B cell (primary cell): Measurements from ENCODE around the gene ZNF784. TPM values are rescaled to one million over a fixed set of nuclear protein-coding genes. Genes with fewer than 3 reads are reported as not detected.

ENCODE experiments used
- ATAC-seq: fragments of 200-7000 bp; cut with Tn5 transposase; one replicate; pipeline ENCODE4 v1.10.0; 2021; ENCODE audit warnings: low read depth, mild to moderate bottlenecking, moderate number of reproducible peaks, moderate library complexity
- CTCF ChIA-PET: fragments of 350-600 bp; sonication (Branson Sonifier 250); formaldehyde crosslinking; loops from one replicate; lab custom pipeline; 2021; ENCODE audit warnings: antibody characterized with exemption, inconsistent platforms; lab: Charles Lee
- POLR2A ChIA-PET: fragments of 350-600 bp; sonication (Branson Sonifier 250); formaldehyde crosslinking; loops from one replicate; lab custom pipeline; 2021; ENCODE audit warnings: antibody characterized with exemption; lab: Charles Lee
- DNase-seq: peaks from one replicate; pipeline ENCODE4 v3.0.0; 2013
- H2AFZ ChIP-seq: 2 replicates; pipeline ENCODE4 v1.6.1; 2012; ENCODE audit warnings: mild to moderate bottlenecking, low read depth, low read length; ENCODE audit not compliant: insufficient read depth, poor library complexity, severe bottlenecking
- H3K27ac ChIP-seq, 2 donors: 1 replicate in 1 of 2; 2 replicates in 1 of 2; pipeline ENCODE4 v1.5.1; 2012 to 2013; ENCODE audit warnings: low read length in 2 of 2, mild to moderate bottlenecking in 2 of 2, moderate library complexity in 1 of 2
- H3K27me3 ChIP-seq, 4 experiments: fragments of 200-600 bp in 1 of 4; sonication (generic) in 1 of 4; replicated peaks in 1 of 4; 1 replicate in 2 of 4; 2 replicates in 2 of 4; pipeline versions ENCODE4 v1.6.1 to v1.7.0; 2013 to 2016; ENCODE audit warnings: low read length in 3 of 4, mild to moderate bottlenecking in 2 of 4, mixed read lengths in 1 of 4, moderate library complexity in 1 of 4; ENCODE audit not compliant: insufficient read depth in 4 of 4, control insufficient read depth in 3 of 4; ENCODE audit errors: control extremely low read depth in 1 of 4
- H3K36me3 ChIP-seq, 2 experiments: replicated peaks in 1 of 2; 1 replicate in 1 of 2; 2 replicates in 1 of 2; pipeline versions ENCODE4 v1.6.1 to v1.7.1; 2013; ENCODE audit warnings: low read length in 1 of 2; ENCODE audit not compliant: insufficient read depth in 2 of 2, control insufficient read depth in 1 of 2; ENCODE audit errors: control extremely low read depth in 1 of 2, extremely low read depth in 1 of 2
- H3K4me1 ChIP-seq, 2 donors: fragments of 200-600 bp in 1 of 2; sonication (generic) in 1 of 2; 1 replicate in 1 of 2; 2 replicates in 1 of 2; pipeline versions ENCODE4 v1.5.1 to v1.6.1; 2013 to 2017; ENCODE audit warnings: low read length in 2 of 2; ENCODE audit not compliant: control insufficient read depth in 2 of 2, insufficient read depth in 2 of 2
- H3K4me2 ChIP-seq: replicated peaks from 2 replicates; pipeline ENCODE3; 2012; ENCODE audit warnings: mild to moderate bottlenecking, low read depth, low read length; ENCODE audit not compliant: poor library complexity, severe bottlenecking
- H3K4me3 ChIP-seq, 5 experiments: fragments of 200-600 bp in 1 of 5; sonication (generic) in 1 of 5; 1 replicate in 3 of 5; 2 replicates in 2 of 5; pipeline versions ENCODE4 v1.5.1 to v1.7.0; 2011 to 2016; ENCODE audit warnings: low read length in 4 of 5, mild to moderate bottlenecking in 4 of 5, low read depth in 2 of 5, control low read depth in 1 of 5, moderate library complexity in 1 of 5; ENCODE audit not compliant: insufficient read depth in 1 of 5; ENCODE audit errors: control extremely low read depth in 1 of 5, extremely low read depth in 1 of 5
- H3K79me2 ChIP-seq: fragments of 200-600 bp; sonication (generic); one replicate; pipeline ENCODE4 v1.6.0; 2016; ENCODE audit warnings: low read length; ENCODE audit not compliant: control insufficient read depth, insufficient read depth
- H3K9ac ChIP-seq: fragments of 200-600 bp; sonication (generic); 2 replicates; pipeline ENCODE4 v1.6.1; 2017; ENCODE audit warnings: mild to moderate bottlenecking, low read length, moderate library complexity
- H3K9me3 ChIP-seq, 3 donors: one replicate each; pipeline versions ENCODE4 v1.6.1 to v1.7.1; 2013; ENCODE audit warnings: low read length in 2 of 3; ENCODE audit not compliant: control insufficient read depth in 2 of 3, insufficient read depth in 1 of 3; ENCODE audit errors: control extremely low read depth in 1 of 3
- H4K20me1 ChIP-seq: 2 replicates; pipeline ENCODE4 v1.6.0; 2012; ENCODE audit warnings: mild to moderate bottlenecking, low read length; ENCODE audit not compliant: insufficient read depth, control insufficient read depth, poor library complexity, severe bottlenecking
- H3K27ac Mint-ChIP-seq: one replicate; pipeline ENCODE4 v1.8.0; 2021; ENCODE audit warnings: mixed read lengths
- H3K27me3 Mint-ChIP-seq: one replicate; pipeline ENCODE4 v1.8.0; 2021; ENCODE audit warnings: mixed read lengths
- H3K4me1 Mint-ChIP-seq: one replicate; pipeline ENCODE4 v1.8.0; 2021; ENCODE audit warnings: mixed read lengths
- H3K4me3 Mint-ChIP-seq: one replicate; pipeline ENCODE4 v1.8.0; 2021; ENCODE audit warnings: mixed read lengths
- H3K9me3 Mint-ChIP-seq: one replicate; pipeline ENCODE4 v1.8.0; 2022; ENCODE audit warnings: mixed read lengths; ENCODE audit not compliant: insufficient read depth
- EZH2 ChIP-seq: IDR thresholded peaks from 2 replicates; pipeline ENCODE4 v1.6.1; 2012; ENCODE audit warnings: borderline replicate concordance, low read depth, mild to moderate bottlenecking, moderate library complexity, low read length; ENCODE audit not compliant: insufficient read depth, poor library complexity, severe bottlenecking
- WGBS: methylation state at CpG from one replicate; pipeline ENCODE4 v1.1.5; 2013; ENCODE audit warnings: missing lambda C conversion rate; ENCODE audit not compliant: insufficient coverage; 5-methylcytosine and 5-hydroxymethylcytosine counted together
- intact Hi-C: fragments of 100-400 bp; cut with micrococcal nuclease; formaldehyde crosslinking; loops from one replicate; pipeline ENCODE4 v1.10.0; 2022
- polyA plus RNA-seq: library from polyadenylated mRNA; depleted of rRNA; stranded (reverse); fragments of >200 nt; gene quantifications from 2 replicates; pipeline ENCODE4 v1.2.3, GENCODE V29; 2012
- total RNA-seq, 2 donors: library from RNA; stranded (reverse); fragments of 120-200 nt in 1 of 2; gene quantifications; 1 replicate in 1 of 2; 2 replicates in 1 of 2; pipeline versions ENCODE4 v1.2.3 to v1.2.4, GENCODE V29; 2013 to 2022
- TF ChIP-seq, protein P1 (sequence below): fragments of 200-600 bp; IDR thresholded peaks from one replicate; pipeline ENCODE4 v1.8.0; 2022; ENCODE audit warnings: antibody characterized with exemption, mild to moderate bottlenecking

The ZNF784 gene
- total and polyA plus RNA-seq, 2 donors (not counting 1 experiment from before 2014, with no cell fraction given) = 9.2 to 9.7 TPM

DNA sequence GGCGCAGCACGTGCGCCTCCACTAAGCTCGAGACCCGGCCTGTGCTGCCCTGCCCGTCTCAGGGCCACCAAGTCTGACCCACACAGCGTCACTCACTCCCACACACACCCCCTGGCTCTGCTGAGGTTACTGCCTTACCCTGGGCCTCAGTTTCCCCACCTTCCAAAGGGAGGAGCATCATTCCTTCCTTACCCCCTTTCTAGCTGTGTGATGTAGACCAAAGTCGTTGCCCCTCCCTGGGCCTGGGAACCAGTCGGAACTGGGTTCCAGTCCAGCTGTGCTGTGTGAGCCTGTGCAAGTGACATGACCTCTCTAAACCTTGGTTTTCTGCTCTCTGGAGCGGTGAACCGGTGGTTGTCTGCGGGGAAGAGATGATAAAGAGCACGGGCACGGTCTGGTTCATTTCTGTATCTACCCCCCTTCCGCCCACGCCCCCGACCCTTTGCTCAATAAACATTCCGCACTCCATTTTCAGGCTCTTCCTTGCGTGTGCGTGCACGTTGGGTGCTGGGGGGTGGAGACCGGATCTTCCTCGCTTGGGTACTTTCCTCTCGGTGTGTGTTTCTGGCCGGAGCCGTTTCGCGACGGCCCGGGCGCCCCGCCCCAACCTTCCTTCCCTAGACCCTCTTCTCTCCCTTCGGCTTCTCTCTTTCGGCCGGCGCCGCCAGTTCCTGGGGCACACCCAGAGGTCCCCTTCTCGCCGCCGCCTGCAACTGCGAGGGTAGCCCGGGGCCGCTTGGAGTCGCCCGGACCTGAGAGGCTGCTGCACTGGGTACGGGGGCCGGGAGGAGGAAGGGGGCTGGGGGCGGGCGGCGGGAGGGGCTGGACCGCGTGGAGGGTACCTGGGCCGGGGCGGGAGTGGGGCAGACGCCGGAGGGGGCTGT is 18.9 kb upstream of the ZNF784 start, which contains the start of gene ZNF581:
TSS of gene ZNF581 (plus strand) at position 647 of the 884 bp plus-strand sequence. CDS start 923 bp downstream, outside the sequence.
- H3K9me3 Mint-ChIP-seq = no peaks in the 10 kb centered on the region
- peak within 1 kb of the TSS; percentile 98 for H3K27ac Mint-ChIP-seq
- H4K20me1 ChIP-seq = peaks cover 21% of the 10 kb centered on the region
- ChIA-PET POLR2A (interaction anchor here (0.6 to 1.9 kb wide), 12 partner anchors 7 to 385 kb away, joined by 3 to 17 read pairs (median 4); partner anchors contain the start of genes FIZ1, PPP6R1, U2AF2 and ZNF524), CTCF (interaction anchor here (0.8 to 7.2 kb wide), 6 partner anchors 8 to 39 kb away, joined by 3 to 131 read pairs (median 6); partner anchors contain the start of gene U2AF2)
- H3K4me3 ChIP-seq = peak within 1 kb of the TSS; percentile 59 to 85 (median 78)
- intact Hi-C loops = loop anchor here (1.0 to 5.0 kb wide), 5 partner anchors 8 to 236 kb away; partner anchors contain the start of genes EPN1, UBE2S and ZNF865
- H3K4me1 ChIP-seq = peaks cover 32 to 69% of the 10 kb centered on the region in 2 donors
- peak within 1 kb of the TSS; percentile 88 for H3K4me3 Mint-ChIP-seq
- H3K27me3 Mint-ChIP-seq = no peaks in the 10 kb centered on the region
- peaks cover 31% of the 10 kb centered on the region for H3K79me2 ChIP-seq
- H3K27me3 ChIP-seq = no peaks in the 10 kb centered on the region
- peak within 1 kb of the TSS; percentile 96 for H3K4me2 ChIP-seq
- peaks cover 61% of the 10 kb centered on the region for H3K4me1 Mint-ChIP-seq
- H3K27ac ChIP-seq = peak within 1 kb of the TSS; percentile 79 to 82
- ATAC-seq = peak; percentile 36
- peak; percentile 90 for DNase-seq
- H2AFZ ChIP-seq = peak within 1 kb of the TSS; percentile 53
- under 1% methylated on average over 29 of the region's 56 CpGs for WGBS
- no peak for TF ChIP-seq EZH2
- TF ChIP-seq, protein P1, sequence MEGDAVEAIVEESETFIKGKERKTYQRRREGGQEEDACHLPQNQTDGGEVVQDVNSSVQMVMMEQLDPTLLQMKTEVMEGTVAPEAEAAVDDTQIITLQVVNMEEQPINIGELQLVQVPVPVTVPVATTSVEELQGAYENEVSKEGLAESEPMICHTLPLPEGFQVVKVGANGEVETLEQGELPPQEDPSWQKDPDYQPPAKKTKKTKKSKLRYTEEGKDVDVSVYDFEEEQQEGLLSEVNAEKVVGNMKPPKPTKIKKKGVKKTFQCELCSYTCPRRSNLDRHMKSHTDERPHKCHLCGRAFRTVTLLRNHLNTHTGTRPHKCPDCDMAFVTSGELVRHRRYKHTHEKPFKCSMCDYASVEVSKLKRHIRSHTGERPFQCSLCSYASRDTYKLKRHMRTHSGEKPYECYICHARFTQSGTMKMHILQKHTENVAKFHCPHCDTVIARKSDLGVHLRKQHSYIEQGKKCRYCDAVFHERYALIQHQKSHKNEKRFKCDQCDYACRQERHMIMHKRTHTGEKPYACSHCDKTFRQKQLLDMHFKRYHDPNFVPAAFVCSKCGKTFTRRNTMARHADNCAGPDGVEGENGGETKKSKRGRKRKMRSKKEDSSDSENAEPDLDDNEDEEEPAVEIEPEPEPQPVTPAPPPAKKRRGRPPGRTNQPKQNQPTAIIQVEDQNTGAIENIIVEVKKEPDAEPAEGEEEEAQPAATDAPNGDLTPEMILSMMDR = no peak
- H3K9me3 ChIP-seq = peaks cover 0 to 11% (median 0%) of the 10 kb centered on the region in 3 donors
- peak within 1 kb of the TSS; percentile 77 for H3K9ac ChIP-seq
- peaks cover 0 to 13% of the 10 kb centered on the region in 2 experiments for H3K36me3 ChIP-seq
